ENCODE data around the gene DAAM2.

Gene DAAM2

GRCh38 chr6:39787322-39787721 is 4.9 kb upstream of the DAAM2 start:
- DNase-seq (ENCODE audit: low read depth, low spot score): no peak

DNA sequence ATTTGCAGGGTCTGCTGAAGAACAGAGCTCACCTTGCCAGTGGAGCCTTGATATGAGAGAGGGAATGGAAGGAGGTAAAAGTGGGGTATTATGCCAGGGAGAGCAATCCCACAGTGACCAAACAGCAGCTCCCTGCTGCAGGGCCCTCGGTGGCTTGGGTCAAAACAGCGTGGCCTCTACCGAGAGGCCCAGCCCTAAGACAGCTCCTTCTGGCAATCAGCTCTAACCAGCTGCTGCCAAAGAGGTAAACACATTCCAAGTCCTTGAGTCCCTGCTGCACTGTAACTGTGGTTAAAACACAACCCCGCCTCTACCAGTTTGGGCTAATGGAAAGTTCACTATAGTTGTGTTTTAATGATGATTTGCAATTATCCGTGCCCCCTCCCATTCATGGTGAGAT is 1.4 kb upstream of the DAAM2 start:
- DNase-seq (ENCODE audit: low read depth, low spot score): no peak

- peak; percentile 31 for DNase-seq (ENCODE audit: low read depth, low spot score)
Measured at GRCh38 chr6:39791311-39791710, 865 bp upstream of the DAAM2 start.

GRCh38 chr6:39792540-39793450 is 619 bp downstream of the DAAM2 start:
- DNase-seq (ENCODE audit: low read depth, low spot score): no peak

DNA sequence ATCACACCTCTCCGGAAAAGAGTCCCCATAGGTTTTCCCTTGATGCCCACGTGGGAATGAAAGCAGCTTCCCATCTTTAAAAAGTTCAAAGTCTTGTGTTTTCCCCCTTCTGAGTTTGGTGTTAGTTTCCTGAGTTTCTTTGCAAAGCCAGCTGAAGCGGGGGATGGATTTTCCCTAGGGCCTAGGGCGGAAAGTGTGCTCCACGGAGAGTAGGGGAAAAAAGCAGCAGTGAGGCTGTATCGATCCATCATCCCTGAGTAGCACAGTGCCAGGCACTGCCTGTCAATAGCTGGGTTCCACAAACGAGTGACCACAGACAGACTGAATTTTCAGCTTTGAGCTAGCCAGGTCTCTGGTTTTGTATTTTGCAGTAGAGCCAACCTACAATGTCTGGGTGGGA is 1.3 kb downstream of the DAAM2 start:
- DNase-seq (ENCODE audit: low read depth, low spot score): no peak

DNA sequence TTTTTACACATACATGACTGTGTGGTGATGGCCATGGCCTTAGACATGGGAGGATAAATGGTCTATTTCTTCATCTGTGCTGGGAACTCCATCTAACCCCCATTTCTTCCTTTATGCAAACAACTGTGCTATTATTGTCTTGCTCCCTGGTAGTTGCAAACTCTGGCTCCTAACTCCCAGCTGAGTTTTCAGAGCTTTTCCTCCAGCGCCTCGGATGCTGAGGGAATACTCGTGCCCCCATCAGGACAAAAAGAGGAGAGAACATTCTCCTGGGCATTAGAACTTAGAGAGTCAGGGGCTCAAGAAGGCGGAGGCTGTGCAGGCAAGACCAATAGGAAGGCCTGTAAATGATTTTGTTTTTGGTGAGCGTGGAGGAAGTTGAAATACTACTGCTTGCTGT is 2.1 kb downstream of the DAAM2 start:
- DNase-seq (ENCODE audit: low read depth, low spot score): no peak

GRCh38 chr6:39797751-39798150 is 5.6 kb downstream of the DAAM2 start:
- DNase-seq (ENCODE audit: low read depth, low spot score): no peak

DNA sequence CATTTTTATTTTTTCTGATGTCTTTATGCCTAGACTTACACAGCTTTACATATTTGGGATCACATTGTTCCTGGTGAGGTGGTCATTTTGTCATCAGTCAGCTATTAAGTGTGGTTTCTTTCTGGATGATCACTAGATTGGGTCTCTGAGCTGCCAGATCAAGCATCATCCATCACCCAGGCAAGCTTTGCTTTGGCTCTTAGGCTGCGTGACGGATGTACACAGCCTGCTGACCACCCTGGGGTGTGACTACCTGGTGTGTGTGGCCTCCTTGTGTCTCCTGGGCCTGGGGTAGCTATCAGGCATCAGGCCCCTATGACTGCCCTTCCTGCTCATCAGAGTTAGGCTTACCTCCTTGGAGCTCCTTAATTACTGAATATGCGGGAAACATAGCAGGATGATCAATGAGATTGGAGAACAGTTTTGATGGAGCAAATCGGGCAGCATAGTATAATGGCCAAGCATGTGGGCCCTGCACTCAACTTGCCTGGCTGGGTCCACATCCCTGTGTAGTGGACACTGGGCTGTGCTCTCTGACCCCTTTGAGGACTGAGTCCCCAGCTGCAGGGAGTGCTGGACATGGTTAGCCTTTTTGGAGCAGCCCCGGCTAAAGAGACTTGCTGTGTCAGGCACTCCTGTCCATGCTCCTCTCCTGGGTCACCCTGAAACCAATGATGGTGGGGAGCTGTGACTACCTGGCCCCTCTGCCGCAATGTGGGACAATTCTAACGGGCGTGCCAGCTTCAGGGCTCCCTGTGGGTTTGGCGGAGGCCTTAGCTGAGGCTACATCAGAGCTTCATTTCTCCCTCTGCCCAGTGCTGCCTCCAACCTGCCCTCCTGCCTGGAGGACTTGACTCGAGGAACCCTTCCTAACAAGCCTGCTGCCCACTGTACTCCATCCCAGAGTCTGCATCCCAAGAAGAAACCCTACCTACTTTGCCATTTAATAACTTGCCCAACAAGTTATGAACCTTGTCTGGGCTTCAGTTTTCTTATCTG is 8.2 kb downstream of the DAAM2 start:
- no peak for DNase-seq (ENCODE audit: low read depth, low spot score)

GRCh38 chr6:39801456-39802251 is 9.5 kb downstream of the DAAM2 start:
- peak; percentile 57 for DNase-seq (ENCODE audit: low read depth, low spot score)

- DNase-seq (ENCODE audit: low read depth, low spot score): no peak
Measured at GRCh38 chr6:39803872-39804271, 11.7 kb downstream of the DAAM2 start.

GRCh38 chr6:39804466-39805065 is 12.4 kb downstream of the DAAM2 start:
- DNase-seq (ENCODE audit: low read depth, low spot score): no peak

- no peak for DNase-seq (ENCODE audit: low read depth, low spot score)
Measured at GRCh38 chr6:39806278-39806677, 14.1 kb downstream of the DAAM2 start.

- DNase-seq (ENCODE audit: low read depth, low spot score): no peak
Measured at GRCh38 chr6:39808346-39808745, 16.2 kb downstream of the DAAM2 start.

DNA sequence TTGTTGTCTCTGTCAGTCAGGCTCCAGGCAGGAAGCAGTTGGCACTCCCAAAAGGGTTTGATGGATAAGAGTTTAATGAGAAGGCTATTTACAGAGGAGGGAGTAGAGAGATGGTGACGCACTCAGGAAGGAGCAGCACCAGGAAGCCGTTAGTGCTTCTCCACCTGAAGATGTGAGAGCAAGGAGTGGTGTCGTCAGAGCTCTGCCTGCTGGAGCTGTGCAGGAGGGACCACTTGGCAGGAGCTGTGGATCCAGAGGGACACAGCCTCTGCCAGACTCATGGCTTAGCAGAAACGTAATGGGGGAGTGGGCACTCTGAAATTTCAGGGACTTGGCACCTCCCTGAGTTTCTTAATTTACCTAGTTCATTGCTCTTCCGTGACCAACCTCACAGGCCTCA is 16.8 kb downstream of the DAAM2 start:
- peak; percentile 30 for DNase-seq (ENCODE audit: low read depth, low spot score)

- no peak for DNase-seq (ENCODE audit: low read depth, low spot score)
Measured at GRCh38 chr6:39811835-39812345, 19.7 kb downstream of the DAAM2 start.

- no peak for DNase-seq (ENCODE audit: low read depth, low spot score)
Measured at GRCh38 chr6:39812496-39812852, 20.3 kb downstream of the DAAM2 start.

DNA sequence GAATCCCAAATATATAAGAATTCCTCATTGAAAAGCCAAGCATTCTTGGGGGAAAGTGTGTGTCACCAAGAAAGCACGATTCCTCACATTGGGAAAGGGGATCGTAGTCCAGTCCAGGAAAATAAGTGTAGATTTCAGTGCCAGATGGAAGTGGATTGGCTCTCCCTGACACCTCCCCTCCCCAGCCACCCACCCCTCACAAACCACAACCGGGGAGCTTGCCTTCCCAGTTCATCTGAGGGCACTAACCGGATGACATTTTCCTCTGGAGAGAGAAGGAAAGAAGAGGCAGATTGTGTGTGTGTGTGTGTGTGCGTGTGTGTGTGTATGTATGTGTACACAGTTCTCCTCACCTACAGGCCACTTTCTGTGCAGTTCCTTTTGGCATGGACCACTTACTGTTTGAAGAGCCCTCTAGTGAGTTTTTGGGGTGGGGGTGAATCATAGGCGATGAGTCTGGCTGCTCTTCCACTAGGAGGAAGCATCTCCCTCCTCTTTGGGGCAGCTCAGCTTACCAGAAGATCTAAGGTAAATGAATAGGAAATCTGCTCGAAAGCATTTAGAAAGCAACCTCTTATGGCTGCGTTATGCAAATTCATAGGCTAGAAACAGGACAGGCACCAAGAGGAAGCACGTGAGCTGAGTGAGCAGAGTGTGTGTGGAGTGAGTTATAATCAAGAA is 20.8 kb downstream of the DAAM2 start:
- DNase-seq (ENCODE audit: low read depth, low spot score): no peak

DNA sequence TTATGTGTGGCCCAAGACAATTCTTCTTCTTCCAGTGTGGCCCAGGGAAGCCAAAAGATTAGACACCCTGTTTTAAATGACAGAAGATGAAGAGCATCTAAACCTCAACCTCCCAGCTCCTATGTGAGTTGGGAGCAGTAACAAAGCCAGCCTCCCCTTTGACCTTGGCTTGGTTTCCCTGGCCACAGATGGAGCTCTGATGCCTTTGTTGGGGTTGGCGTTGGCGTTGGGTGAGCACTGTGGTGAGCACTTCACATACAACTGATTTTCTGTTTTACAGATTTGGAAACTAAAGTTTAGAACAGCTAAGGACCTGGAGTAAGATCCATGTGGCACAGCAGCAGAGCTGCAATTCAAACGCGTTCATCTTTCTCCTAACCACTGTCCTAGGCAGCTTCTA is 22.1 kb downstream of the DAAM2 start:
- no peak for DNase-seq (ENCODE audit: low read depth, low spot score)

DNA sequence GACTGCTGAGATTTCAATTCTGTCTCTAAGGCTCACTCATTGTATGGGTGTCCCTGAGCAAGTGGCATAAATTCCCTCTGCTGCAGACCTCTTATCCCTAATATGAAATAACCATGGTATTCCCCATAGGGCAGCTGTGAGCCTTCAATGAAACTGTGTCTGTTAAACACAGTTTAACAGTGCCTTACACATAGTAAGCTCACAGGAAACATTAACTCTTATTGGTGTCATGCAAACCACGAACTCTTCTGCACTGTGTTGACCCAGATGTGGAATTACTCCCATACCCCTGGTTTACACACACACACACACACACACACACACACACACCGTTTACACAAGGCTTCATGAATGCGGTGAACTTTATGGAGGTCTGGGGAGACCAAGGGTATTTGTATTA is 23.2 kb downstream of the DAAM2 start:
- no peak for DNase-seq (ENCODE audit: low read depth, low spot score)

DNA sequence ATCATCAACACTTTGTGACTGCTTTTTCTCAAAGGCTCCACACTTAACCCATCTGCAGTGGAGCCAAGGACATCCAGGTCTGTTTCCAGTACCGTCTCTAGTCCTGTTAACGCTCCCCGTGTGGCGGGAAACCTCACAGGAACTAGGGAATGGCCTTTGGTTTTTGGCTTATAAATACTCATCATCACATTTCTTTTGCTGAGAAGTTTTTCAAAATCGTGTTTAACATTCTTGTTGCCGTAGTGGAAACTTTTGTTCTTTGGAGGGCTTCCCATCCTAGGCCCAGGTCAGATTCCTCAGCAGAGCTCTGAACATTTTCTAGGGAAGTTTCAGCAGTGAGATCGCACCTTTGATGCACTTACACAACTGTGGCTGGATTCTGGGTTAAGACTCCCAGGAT is 24.6 kb downstream of the DAAM2 start:
- DNase-seq (ENCODE audit: low read depth, low spot score): no peak
